ENCODE results near the gene LY86. TPM values are rescaled to one million over a fixed set of nuclear protein-coding genes. Genes with fewer than 3 reads are reported as not detected.

The LY86 gene
- total RNA-seq, 2 experiments from 2014 or later, result 1.2 to 1.3 TPM

DNA sequence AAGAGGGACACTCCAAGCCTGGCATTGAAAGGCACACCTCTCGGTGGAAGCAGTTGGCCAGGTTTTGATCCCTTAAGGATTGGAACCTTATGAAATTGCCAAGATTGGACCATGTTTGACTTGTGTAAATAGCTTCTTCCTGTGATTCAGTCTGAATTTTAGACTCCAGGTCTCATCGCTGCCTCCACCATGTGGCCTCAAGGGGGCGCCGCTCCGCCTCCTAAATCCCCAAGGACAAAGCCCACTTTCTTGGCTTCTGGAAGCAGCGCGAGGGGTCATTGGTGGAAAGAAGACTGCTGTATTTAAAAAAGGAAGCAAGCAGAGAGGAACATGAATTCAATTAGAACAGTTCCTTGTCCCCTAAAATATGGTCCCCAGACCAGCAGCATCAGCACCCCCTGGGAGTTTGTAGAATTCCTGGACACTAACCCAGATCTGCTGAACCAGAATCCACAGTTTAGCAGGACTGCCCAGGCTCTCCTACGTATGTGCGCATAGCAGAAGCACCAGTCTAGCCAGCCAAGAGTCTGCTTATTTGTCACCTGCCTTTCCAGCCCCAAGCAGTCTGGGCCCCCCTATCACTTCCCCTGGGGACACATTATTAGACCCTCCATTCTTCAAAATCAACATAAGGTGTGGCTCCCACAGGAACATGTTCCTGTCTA is 108.5 kb downstream of the LY86 start:
- H3K36me3 Mint-ChIP-seq, result no peaks in the 10 kb centered on the region
- H3K4me1 Mint-ChIP-seq, result peaks cover 4% of the 10 kb centered on the region
- no peaks in the 10 kb centered on the region for H3K9me3 Mint-ChIP-seq
- H3K4me3 Mint-ChIP-seq, result no peak overlapping the region
- peaks cover 33% of the 10 kb centered on the region for H3K27me3 Mint-ChIP-seq
- DNase-seq, result peak; percentile 28
- H3K27ac Mint-ChIP-seq, result no peak overlapping the region

- Mint-ChIP-seq H3K9me3 (no peaks in the 10 kb centered on the region), H3K36me3 (no peaks in the 10 kb centered on the region), H3K27ac (no peak overlapping the region), H3K27me3 (peaks cover 33% of the 10 kb centered on the region), H3K4me3 (no peak overlapping the region), H3K4me1 (peaks cover 4% of the 10 kb centered on the region)
- no peak for DNase-seq
Measured at GRCh38 chr6:6697620-6698019, 109.1 kb downstream of the LY86 start.

GRCh38 chr6:6699741-6700367 is 111.3 kb downstream of the LY86 start:
- Mint-ChIP-seq H3K27ac (no peak overlapping the region), H3K9me3 (no peaks in the 10 kb centered on the region), H3K4me1 (peaks cover 8% of the 10 kb centered on the region), H3K27me3 (peaks cover 33% of the 10 kb centered on the region), H3K4me3 (no peak overlapping the region), H3K36me3 (no peaks in the 10 kb centered on the region)
- no peak for DNase-seq

- Mint-ChIP-seq H3K4me1 (peaks cover 8% of the 10 kb centered on the region), H3K27me3 (peaks cover 27% of the 10 kb centered on the region), H3K9me3 (no peaks in the 10 kb centered on the region), H3K27ac (no peak overlapping the region), H3K36me3 (no peaks in the 10 kb centered on the region), H3K4me3 (no peak overlapping the region)
- no peak for DNase-seq
Measured at GRCh38 chr6:6700407-6701270, 112.1 kb downstream of the LY86 start.

- Mint-ChIP-seq H3K4me1 (peaks cover 8% of the 10 kb centered on the region), H3K36me3 (no peaks in the 10 kb centered on the region), H3K27ac (no peak overlapping the region), H3K27me3 (peaks cover 22% of the 10 kb centered on the region), H3K9me3 (no peaks in the 10 kb centered on the region), H3K4me3 (no peak overlapping the region)
- no peak for DNase-seq
Measured at GRCh38 chr6:6701864-6702263, 113.3 kb downstream of the LY86 start.

DNA sequence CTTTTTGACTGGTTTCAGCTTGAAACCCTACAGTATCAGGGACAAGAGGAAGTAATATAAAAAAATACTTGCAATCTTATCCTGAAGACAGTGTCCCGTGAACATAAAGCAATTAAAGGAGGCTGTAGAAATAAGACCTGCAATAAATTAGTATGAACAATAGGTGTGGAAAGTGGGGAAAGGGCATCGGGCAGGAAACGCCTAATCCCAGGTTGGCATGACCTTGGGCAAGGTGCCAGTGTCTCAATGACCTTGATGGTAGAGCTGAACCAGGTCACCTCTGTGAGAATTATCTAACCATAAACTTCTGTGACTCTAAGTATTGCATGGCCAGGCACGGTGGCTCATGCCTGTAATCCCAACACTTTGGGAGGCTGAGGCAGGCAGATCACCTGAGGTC is 115.2 kb downstream of the LY86 start:
- peaks cover 22% of the 10 kb centered on the region for H3K27me3 Mint-ChIP-seq
- H3K27ac Mint-ChIP-seq, result no peak overlapping the region
- H3K4me3 Mint-ChIP-seq, result no peak overlapping the region
- DNase-seq, result no peak
- peaks cover 5% of the 10 kb centered on the region for H3K4me1 Mint-ChIP-seq
- H3K9me3 Mint-ChIP-seq, result no peaks in the 10 kb centered on the region
- no peaks in the 10 kb centered on the region for H3K36me3 Mint-ChIP-seq

All from activated naive CD8-positive, alpha-beta T cell treated with anti-CD3 and anti-CD28 coated beads for 36 hours (primary cell).